ENCODE data around the gene WWOX. TPM values are rescaled to one million over a fixed set of nuclear protein-coding genes. Genes with fewer than 3 reads are reported as not detected.

WWOX gene
- total and polyA plus RNA-seq, 2 of the 4 experiments (the other 2 are of a cell fraction) = 2.7 to 5.4 TPM

DNA sequence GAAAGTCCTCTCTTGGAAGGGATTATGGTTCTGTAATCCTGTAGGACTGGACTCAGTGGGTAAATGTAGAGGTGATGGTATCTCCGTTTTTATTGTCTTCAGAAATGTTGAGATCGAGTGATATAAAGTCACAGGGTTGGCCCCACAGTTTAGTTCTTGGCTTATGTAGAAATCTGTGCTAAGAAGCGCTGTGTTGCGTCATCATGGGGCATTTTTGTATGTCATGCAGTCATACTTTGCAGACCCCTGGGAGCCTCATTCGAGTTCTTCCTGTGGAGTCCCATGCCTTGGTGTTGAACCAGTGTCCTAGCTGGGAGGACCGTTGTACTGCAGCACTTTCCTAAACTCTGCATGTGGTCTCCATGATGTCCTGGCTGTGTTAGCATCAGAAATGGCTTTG, 881.4 kb downstream of the WWOX start:
- H4K8ac ChIP-seq (ENCODE audit: low read depth in 2 of 2, low read length in 2 of 2) = no peak overlapping the region
- H3K14ac ChIP-seq (replicated peaks; ENCODE audit: low read depth, low read length) = no peak overlapping the region
- in situ Hi-C loops (cut with MboI; ENCODE audit: low sequenced_read_pairs) (no loop called here), dilution Hi-C loops (cut with HindIII; ENCODE audit: low sequenced_read_pairs, unreplicated experiment) (no loop called here), intact Hi-C loops (cut with micrococcal nuclease) (no loop called here)
- no peak for DNase-seq
- H3K4me2 ChIP-seq (ENCODE audit: low read depth, low read length) = no peak overlapping the region
- H2AK9ac ChIP-seq (replicated peaks; ENCODE audit: low read depth, low read length, poor library complexity) = no peak overlapping the region
- H3K27me3 ChIP-seq (ENCODE audit: control insufficient read depth, insufficient read depth, low read length) = no peaks in the 10 kb centered on the region
- H3K9me1 ChIP-seq (ENCODE audit: insufficient read depth, low read length) = no peaks in the 10 kb centered on the region
- H3K9ac ChIP-seq (ENCODE audit: low read depth, low read length) = no peak overlapping the region
- H3K79me1 ChIP-seq (ENCODE audit: low read depth in 1 of 2, low read length in 2 of 2) = no peaks in the 10 kb centered on the region
- no peak overlapping the region for H3K18ac ChIP-seq (ENCODE audit: low read depth, low read length)
- no peak overlapping the region for H3K4me3 ChIP-seq (ENCODE audit: insufficient read depth, low read depth, low read length)
- no peak overlapping the region for H2BK5ac ChIP-seq (ENCODE audit: low read depth, low read length, poor library complexity, severe bottlenecking)
- H3K4ac ChIP-seq (ENCODE audit: low read depth, low read length) = no peak overlapping the region
- ATAC-seq (ENCODE audit: low read depth) = no peak
- WGBS, 2 experiments (ENCODE audit: extremely low coverage in 2 of 2, insufficient read length in 1 of 2) = 61% methylated on average over 5 of the region's 6 CpGs; no CpG with 5 or more reads in 1 of the 2 experiments
- TF ChIP-seq BHLHE40 (IDR thresholded peaks at IDR 0.05; ENCODE audit: low read depth, low read length) (no peak), CEBPB (IDR thresholded peaks at IDR 0.05; ENCODE audit: low read depth, low read length) (peak; percentile 38)
- no peak overlapping the region for H3K27ac ChIP-seq (ENCODE audit: insufficient read depth, low read length)
- no peaks in the 10 kb centered on the region for H3K36me3 ChIP-seq (ENCODE audit: control insufficient read depth, insufficient read depth, low read length)
- no TSS peak for BruUV-seq (replicated peaks)
- H3K4me1 ChIP-seq (ENCODE audit: control insufficient read depth, insufficient read depth, low read length) = no peaks in the 10 kb centered on the region
- no peak overlapping the region for H2AFZ ChIP-seq (replicated peaks; ENCODE audit: low read length, poor library complexity)
- no peak overlapping the region for H3K56ac ChIP-seq (ENCODE audit: extremely low read depth, insufficient read depth, low read length)
- no peak overlapping the region for H3K23ac ChIP-seq (ENCODE audit: low read depth, low read length)
- H2AK5ac ChIP-seq (ENCODE audit: low read depth, low read length) = no peak overlapping the region
- no peak overlapping the region for H4K91ac ChIP-seq (ENCODE audit: insufficient read depth, low read depth, low read length)
- peaks cover 33% of the 10 kb centered on the region for H3K9me3 ChIP-seq (ENCODE audit: control insufficient read depth, insufficient read depth, low read length)
- no peak overlapping the region for H2BK120ac ChIP-seq (ENCODE audit: low read depth, low read length)
- H4K20me1 ChIP-seq (ENCODE audit: insufficient read depth, low read length) = no peaks in the 10 kb centered on the region
- ChIA-PET CTCF (no interaction called here), POLR2A (ENCODE audit: unreplicated experiment) (no interaction called here)
- H2BK15ac ChIP-seq (ENCODE audit: low read depth, low read length) = no peak overlapping the region
- H2BK20ac ChIP-seq (ENCODE audit: low read depth, low read length) = no peak overlapping the region
- no peak overlapping the region for H4K5ac ChIP-seq (ENCODE audit: low read depth, low read length)
